Left renal cortex interstitium (tissue), 4 donors: ENCODE results near the gene PARP3. TPM values are rescaled to one million over a fixed set of nuclear protein-coding genes. Genes with fewer than 3 reads are reported as not detected.

Experiments used
- DNase-seq, 4 donors: peaks; one replicate each; pipeline ENCODE4 v3.0.0-alpha.2; 2013; ENCODE audit warnings: low read depth in 4 of 4, low spot score in 2 of 4, missing footprints in 1 of 4
- polyA plus RNA-seq, 4 donors: library from polyadenylated mRNA; unstranded; fragments of 120-200 nt; gene quantifications; one replicate each; pipeline ENCODE4 v1.2.1, GENCODE V29; 2013; ENCODE audit not compliant: insufficient read length in 4 of 4

The PARP3 gene
- polyA plus RNA-seq, 4 donors = 14.6 to 22.7 (median 20.0) TPM

- DNase-seq = peak in 1 of 4 donors; percentile 51
Observed at GRCh38 chr3:51963951-51964451, 21.8 kb downstream of the PARP3 start.

- no peak for DNase-seq
Observed at GRCh38 chr3:51964521-51964920, 22.4 kb downstream of the PARP3 start.

GRCh38 chr3:51966016-51966415 is 23.9 kb downstream of the PARP3 start:
- no peak for DNase-seq

DNA sequence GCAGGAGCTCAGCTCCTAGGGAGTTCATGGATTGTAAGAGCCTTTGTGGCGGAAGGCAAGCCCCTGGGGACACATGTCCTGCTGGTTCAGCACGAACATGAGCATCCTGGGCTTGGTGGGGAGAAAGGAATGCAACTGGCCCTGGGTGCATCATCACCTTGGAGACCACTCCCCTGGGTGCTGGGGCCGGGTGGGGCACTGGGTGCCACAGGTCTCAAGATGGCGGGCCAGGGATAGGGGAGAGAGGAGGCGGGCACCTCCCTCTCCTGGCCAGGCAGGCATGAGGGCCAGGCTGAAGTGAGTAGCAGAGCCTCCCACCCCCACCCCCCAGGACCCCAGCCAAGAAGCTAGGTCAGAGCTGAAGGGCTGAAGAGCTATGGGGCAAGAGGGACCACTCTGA is 24.3 kb downstream of the PARP3 start:
- DNase-seq = no peak

DNA sequence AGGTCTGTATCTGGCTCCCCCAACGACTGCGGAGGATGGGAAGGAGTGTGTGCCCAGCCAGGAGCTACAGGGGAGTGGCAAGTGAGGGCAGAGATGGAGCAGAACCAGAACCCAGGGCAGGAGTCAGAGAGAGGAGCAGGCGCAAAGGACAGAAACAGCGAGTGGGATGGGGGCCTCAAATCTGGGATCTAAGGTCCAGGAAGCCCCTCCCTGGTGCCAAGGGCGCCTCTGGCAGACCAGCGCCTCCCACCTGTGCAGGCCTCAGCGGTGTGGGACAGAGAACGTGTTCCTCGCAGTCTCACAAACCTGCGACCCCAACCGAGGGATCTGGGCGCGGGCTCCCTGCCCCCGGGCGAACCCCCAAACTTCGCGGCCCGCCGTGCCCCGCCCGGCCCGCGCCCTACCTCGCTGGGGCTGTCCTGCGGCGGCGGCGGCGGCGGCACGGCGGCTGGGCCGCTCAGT is 24.8 kb downstream of the PARP3 start:
- no peak for DNase-seq

DNA sequence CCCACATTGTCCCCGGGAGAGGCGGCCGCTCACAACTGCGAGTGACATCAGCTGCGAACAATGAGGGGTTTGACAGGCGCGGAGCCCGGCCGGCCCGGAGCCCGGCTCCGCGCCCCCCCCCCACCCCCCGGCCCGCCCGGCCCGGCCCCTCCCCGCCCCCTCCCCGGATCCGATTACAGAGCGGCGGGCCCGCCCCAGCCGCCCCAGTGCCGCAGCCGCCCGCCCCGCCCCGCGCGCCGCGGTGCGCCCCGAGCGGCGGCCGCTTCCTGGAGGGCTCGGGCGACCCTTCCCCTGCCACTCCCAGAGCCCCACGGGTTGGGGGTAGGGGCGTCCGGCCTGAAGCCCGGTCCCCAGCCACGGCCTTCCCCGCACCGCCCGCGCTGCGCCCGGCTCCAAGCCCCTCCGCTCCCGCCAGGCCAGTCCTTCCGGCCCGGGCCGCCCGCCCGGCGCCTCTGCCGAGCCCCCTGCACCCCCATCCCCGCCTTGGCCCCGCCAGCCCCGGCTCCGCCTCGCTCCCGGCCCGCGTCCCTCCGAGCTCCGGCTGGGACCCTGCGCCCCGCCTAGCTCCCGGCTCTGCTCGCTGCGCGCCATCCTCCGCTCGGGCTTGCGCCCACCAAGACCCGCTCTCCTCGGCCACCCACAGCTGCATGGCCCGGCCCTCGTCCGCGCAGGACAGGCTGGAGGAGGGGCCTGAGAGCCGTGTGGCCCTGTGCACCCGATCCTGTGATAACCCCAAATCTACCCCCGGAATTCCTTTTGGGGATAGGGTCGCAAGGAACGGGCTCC is 25.4 kb downstream of the PARP3 start, which contains the start of gene PCBP4:
PCBP4 (minus strand) TSS at position 71 of the 786 bp plus-strand sequence. CDS start 6,214 bp downstream, outside the sequence.
- DNase-seq = peak in 1 of 4 donors; percentile 45

DNA sequence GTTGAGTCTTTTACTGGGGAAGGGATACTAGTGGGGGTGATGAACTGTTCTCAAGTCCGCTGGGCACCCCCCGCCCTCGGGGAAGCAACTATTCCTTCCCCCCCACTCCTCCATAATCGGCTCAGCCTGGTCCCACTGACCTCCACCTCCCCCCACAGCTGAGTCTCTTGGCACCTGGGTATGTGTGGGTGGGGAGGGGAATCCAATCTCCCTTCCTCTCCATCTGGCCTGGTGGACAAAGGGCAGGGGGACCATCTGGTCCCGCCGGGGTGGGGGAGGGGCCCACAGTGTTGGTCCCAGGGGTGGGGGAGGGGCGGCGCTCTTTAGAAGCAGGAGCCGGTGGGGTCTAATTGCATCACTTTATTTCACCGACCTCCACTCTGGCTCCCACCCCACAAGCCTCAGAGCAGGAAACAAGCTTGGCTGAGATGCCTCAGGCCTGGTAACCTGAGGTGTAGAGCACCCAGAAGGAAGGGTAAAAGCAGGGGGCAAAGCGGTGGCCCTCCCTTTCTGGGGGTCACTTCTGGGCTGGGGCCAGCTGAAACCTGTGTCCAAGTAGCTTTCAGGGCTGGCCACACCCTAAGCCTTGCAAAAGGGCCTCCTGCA is 26.1 kb downstream of the PARP3 start:
- DNase-seq = peak in 2 of 4 donors; percentile 34 to 40

GRCh38 chr3:51968883-51969678 is 26.9 kb downstream of the PARP3 start:
- DNase-seq = no peak

DNA sequence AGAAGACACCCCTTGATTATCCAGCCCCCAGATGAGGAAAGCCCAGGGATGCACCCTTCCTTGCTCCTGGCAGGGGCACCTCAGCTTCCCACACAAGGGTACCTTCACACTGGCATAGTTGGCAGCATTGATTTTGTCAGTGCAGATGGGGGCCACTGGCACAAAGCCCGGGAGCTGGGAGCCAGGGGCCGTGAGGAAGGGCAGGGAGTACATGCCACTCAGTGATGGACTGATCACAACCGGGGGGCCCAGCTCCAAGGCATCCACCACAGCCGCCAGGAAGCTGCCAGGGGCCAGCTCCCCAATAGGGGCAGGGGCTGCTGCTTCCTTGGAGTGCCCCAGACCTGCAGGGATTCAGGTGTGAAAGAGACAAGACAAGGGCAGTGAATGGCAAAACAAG is 27.7 kb downstream of the PARP3 start:
- DNase-seq = no peak

GRCh38 chr3:51970606-51971300 is 28.6 kb downstream of the PARP3 start:
- no peak for DNase-seq

DNA sequence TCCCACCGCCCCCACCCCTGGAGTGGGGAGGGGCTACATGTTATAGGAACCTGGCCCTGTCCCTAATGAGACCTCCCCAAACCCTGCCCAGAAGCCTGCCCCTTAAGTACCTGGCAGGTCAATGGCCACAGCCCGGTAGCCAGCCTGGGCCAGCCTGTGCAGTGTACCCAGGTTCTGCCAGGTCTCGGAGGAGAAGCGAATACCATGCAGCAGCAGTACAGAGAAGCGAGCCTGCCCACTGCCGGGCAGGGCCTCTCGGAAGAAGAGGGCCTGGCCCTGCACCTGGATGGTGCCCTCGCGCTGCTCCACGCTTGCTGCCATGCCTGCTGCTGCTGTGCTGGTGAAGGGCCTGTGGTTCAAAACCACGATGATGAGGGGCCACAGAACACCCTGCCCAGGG is 29.2 kb downstream of the PARP3 start:
- DNase-seq = no peak

DNA sequence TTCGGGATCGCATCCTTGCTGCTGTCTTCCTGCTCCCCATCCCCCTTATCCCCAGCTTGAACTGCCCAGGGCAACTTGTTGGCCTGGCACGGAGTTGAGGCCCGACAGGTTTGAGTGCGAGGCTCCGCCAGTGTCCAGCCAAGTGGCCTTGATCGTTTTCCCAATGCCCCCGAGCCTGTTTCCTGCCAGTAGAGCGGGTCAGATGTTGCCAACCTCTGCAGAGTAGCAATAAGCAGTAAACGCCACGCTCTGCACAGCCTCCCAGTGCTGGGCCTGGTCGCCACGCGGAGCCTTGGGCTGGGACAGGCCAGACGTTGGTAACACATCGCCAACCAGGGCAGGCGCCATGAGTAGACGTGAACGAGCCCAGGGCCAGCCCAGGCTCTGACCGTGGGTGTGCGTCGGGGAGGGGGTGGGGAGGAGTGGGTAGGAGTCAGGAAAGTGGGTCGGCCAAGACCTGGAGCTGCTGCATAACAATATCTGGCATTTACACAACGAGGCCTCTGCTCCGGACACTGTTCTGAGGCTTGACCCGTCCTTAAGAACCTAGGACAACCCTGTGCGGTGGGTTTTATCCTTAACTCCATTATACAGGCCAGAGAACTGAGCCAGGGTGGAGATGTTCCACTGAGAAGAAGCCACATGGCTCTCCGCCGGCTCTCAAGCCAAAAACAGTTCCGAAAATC is 32.3 kb downstream of the PARP3 start:
- DNase-seq = no peak

- peak in 1 of 4 donors; percentile 35 for DNase-seq
Observed at GRCh38 chr3:51974963-51975851, 33.0 kb downstream of the PARP3 start, which contains the start of gene ABHD14A. ABHD14A (plus strand) TSS chr3:51975064; CDS start chr3:51975136, 72 bp downstream.

DNA sequence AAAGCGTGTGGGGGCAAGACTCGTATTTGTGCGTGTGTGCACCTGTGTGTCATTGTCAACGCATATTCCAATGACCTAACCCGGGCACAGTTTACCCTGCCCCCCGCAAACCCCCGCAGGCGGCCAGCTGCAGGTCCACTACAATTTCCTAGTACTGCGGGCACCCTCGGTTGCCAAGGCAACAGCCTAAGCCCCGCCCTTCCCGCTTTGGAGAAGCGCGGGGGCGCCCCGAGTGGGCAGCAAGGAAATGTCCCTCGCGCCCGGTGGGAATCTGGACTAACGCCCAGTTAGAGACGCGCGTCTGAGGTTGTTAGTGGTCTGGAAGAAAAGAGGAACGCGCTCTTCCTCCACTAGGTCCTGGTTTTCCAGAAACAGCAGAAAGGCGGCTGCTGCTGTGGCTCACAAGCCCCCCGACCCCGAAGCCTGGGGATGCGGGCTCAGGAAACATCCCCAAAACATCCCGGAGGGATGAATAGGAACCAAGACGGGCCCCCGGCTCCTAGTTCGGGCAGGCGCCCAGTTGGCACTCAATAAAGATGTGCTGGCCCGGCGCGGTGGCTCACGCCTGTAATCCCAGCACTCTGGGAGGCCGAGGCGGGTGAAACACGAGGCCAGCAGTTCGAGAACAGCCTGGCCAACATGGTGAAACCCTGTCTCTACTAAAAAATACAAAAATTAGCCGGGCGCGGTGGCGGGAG is 33.8 kb downstream of the PARP3 start:
- peak in 1 of 4 donors; percentile 46 for DNase-seq

DNA sequence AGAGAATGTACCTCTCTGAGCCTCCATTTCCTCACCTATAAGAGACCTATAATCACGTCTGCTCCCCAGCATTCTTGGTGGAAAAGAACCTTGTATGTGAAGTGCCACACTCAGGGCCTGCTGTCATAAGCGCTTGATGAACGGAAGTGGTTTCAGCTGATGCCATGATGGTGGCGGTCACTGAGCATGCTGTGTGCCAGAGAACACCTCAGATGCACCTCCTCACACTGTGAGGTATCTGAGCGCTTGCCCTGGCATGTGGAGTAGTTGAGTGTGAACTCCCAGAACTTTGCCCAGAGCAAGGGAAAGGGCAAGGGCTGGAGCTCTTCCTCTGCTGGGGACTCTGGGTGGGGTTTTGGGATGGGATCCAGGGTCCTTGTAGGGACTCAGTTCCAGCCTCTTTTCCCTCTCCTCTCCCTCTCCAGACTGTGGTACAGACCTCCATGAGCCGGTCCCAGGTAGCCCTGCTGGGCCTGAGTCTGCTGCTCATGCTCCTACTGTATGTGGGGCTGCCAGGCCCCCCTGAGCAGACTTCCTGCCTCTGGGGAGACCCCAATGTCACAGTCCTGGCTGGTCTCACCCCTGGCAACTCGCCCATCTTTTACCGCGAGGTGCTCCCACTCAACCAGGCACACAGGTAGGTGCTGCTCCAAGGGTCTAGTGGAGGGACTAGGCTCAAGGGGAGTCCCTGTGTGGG is 35.4 kb downstream of the PARP3 start:
- no peak for DNase-seq

- DNase-seq = no peak
Observed at GRCh38 chr3:51978143-51978502, 36.0 kb downstream of the PARP3 start.

GRCh38 chr3:51980253-51980652 is 38.1 kb downstream of the PARP3 start:
- no peak for DNase-seq
